K562 (cell line): Measurements from ENCODE around the gene KHNYN. TPM values are rescaled to one million over a fixed set of nuclear protein-coding genes. Genes with fewer than 3 reads are reported as not detected.

Experiments used
- CEBPG ChIP-seq, 3 experiments: fragments of 200-800 bp in 1 of 3; sonication (Bioruptor generic) in 1 of 3; sonication (generic) in 1 of 3; formaldehyde crosslinking in 1 of 3; IDR thresholded peaks in 2 of 3; conservative IDR thresholded peaks in 1 of 3; 2 replicates each; pipeline versions ENCODE4 v1.6.1 to v1.8.0; 2016 to 2022; ENCODE audit warnings: missing compliant biosample characterization in 2 of 3, missing genetic modification characterization in 2 of 3, mild to moderate bottlenecking in 1 of 3, missing genetic modification reagents in 1 of 3
- REST ChIP-seq, 2 experiments: fragments of 450-650 bp; formaldehyde crosslinking in 1 of 2; IDR thresholded peaks; 2 replicates each; pipeline versions ENCODE4 v1.4.0 to v1.6.1; 2014 to 2020; ENCODE audit warnings: mild to moderate bottlenecking in 2 of 2, borderline replicate concordance in 1 of 2, low read depth in 1 of 2
- THRAP3 ChIP-seq: fragments of 450-650 bp; IDR thresholded peaks from 2 replicates; pipeline ENCODE4 v1.6.1; 2016; ENCODE audit warnings: mild to moderate bottlenecking, inconsistent platforms, borderline replicate concordance
- TOE1 ChIP-seq, 2 experiments: fragments of 450-650 bp in 1 of 2; sonication (generic) in 1 of 2; formaldehyde crosslinking in 1 of 2; IDR thresholded peaks; 2 replicates each; pipeline versions ENCODE4 v1.7.1 to v1.8.0; 2016 to 2022; ENCODE audit warnings: borderline replicate concordance in 2 of 2, mild to moderate bottlenecking in 2 of 2, antibody characterized with exemption in 1 of 2, inconsistent platforms in 1 of 2, low read depth in 1 of 2, missing genetic modification reagents in 1 of 2, moderate library complexity in 1 of 2
- UBTF ChIP-seq, 2 experiments: IDR thresholded peaks; 2 replicates each; pipeline ENCODE4 v1.6.1; 2012; ENCODE audit warnings: improper control_type of control experiment in 2 of 2, low read depth in 2 of 2, low read length in 2 of 2, borderline replicate concordance in 1 of 2
- ZNF740 ChIP-seq, 3 experiments: fragments of 200-800 bp in 1 of 3; sonication (Bioruptor generic) in 1 of 3; sonication (generic) in 1 of 3; formaldehyde crosslinking in 1 of 3; IDR thresholded peaks; 2 replicates each; pipeline versions ENCODE4 v1.6.1 to v1.8.0; 2016 to 2022; ENCODE audit warnings: mild to moderate bottlenecking in 2 of 3, missing compliant biosample characterization in 2 of 3, missing genetic modification characterization in 2 of 3, missing genetic modification reagents in 1 of 3
- ZNF76 ChIP-seq: fragments of 250-450 bp; sonication (Bioruptor Pico); IDR thresholded peaks from 2 replicates; pipeline ENCODE4 v1.4.0; 2020; ENCODE audit warnings: mild to moderate bottlenecking, moderate library complexity, borderline replicate concordance
- polyA plus RNA-seq, 8 experiments: library from polyadenylated mRNA; depleted of rRNA in 4 of 8; stranded (reverse) in 5 of 8; unstranded in 3 of 8; fragments of >200 nt; fragmentation: Nextera tagmentation in 2 of 8; fragmentation: Illumina TruSeq in 1 of 8; extraction: Ambion mirVana in 2 of 8; extraction: Trizol in 1 of 8; gene quantifications; 2 replicates each; pipeline versions ENCODE4 v1.2.1 to v1.2.3, GENCODE V29; 2011 to 2014; ENCODE audit warnings: inconsistent platforms in 1 of 8, missing spikeins in 1 of 8
- total RNA-seq, 7 experiments: library from RNA; depleted of rRNA in 6 of 7; stranded (reverse); fragments of >200 nt in 6 of 7; fragmentation: Illumina TruSeq in 2 of 7; extraction: Trizol in 2 of 7; gene quantifications; 2 replicates each; pipeline versions ENCODE4 v1.2.1 to v1.2.3, GENCODE V29; 2011 to 2021; ENCODE audit warnings: low replicate concordance in 1 of 7

KHNYN gene
- total and polyA plus RNA-seq, 9 of the 15 experiments (the other 6 are each of a cell fraction or from before 2014, with no cell fraction given) = 0.76 to 26.0 (median 14.1) TPM

GRCh38 chr14:24429395-24430142, at the start of gene KHNYN, which contains the start of gene CBLN3 (continued):
- TF ChIP-seq ZNF740 (CRISPR knock-in tag; IDR thresholded peaks at IDR 0.05) (no peak), ZNF740 (tag; IDR thresholded peaks at IDR 0.05) (0 out of 4 replicates have a peak, but pooled peaks of 1 of the 2 experiments have one; percentile 5), ZNF76 (CRISPR knock-in tag) (no peak), UBTF (IDR thresholded peaks at IDR 0.05; ENCODE audit: borderline replicate concordance in 1 of 2, low read depth in 2 of 2, low read length in 2 of 2) (peak in 1 of 2 experiments; percentile 86; a peak in 2 of 4 replicates), CEBPG (CRISPR knock-in tag; IDR thresholded peaks at IDR 0.05) (no peak), CEBPG (tag; conservative IDR thresholded peaks at IDR 0.05 in 1 of 2, IDR thresholded peaks at IDR 0.05 in 1 of 2) (peak in 1 of 2 experiments; percentile 11; a peak in 1 of 4 replicates), REST (IDR thresholded peaks at IDR 0.05; ENCODE audit: borderline replicate concordance) (no peak), REST (CRISPR knock-in tag; IDR thresholded peaks at IDR 0.05; ENCODE audit: low read depth) (peak; percentile 32; the same call in 1 of the 2 replicates), THRAP3 (no peak), TOE1 (IDR thresholded peaks at IDR 0.05; ENCODE audit: borderline replicate concordance) (no peak), TOE1 (CRISPR knock-in tag; IDR thresholded peaks at IDR 0.05; ENCODE audit: borderline replicate concordance, low read depth) (no peak)
